CMK (cell line): ENCODE measurements around the gene SAV1.
"Not testable (repeated sequence)": the region's sequence is repeated elsewhere in the genome, so short reads cannot be mapped to it uniquely, and the experiment has no call there.

Experiments
- DNase-seq: peaks from one replicate; pipeline ENCODE4 v3.0.0-alpha.2; 2010; ENCODE audit warnings: low read depth

Gene SAV1

DNA sequence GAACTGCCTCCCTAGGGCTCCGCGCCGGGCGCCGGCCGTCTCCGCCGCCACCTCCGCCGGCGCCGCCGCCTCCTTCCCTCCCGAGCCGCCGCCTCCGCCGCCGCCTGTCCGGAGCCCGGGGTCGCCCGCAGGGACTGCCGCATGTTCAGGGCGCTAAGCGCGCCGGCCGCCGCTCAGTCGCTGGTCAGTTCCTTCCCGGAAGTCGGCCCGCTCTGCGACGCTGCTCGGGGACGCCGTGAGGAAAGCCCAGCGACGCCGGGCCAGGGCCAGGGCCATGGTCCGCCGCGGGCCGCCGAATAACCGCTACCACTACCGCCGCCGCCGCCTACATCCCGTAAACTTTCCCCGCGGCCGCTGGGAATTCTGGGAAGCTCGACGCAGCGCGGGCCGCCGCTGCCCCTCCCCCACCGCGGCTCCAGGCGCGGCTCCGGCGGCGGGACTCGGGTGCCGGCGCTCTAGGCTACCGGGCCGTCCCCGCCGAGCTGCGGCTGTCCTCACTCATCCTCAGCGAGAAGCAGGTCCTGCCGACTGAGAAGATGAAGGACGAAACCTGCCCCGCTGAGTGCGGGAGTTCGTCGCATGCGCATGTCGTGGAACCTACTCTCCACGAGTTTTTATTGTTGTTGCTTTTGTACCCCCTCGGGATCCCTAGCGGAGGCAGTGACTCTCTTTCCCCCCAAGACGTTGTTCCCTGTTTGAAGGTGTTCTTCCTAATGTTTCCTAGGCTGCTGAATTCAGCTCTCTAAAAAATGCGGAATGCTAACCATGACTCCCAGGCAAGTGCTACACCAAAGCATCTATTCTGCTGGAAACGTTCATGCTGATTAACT lies at the start of gene SAV1:
TSS of gene SAV1 (minus strand) at position 311 of the 830 bp plus-strand sequence. CDS start 339 bp downstream, outside the sequence.
- DNase-seq, result peak; percentile 33

- DNase-seq, result no peak
Measured at GRCh38 chr14:50717811-50718210, 49.7 kb upstream of the SAV1 start.

DNA sequence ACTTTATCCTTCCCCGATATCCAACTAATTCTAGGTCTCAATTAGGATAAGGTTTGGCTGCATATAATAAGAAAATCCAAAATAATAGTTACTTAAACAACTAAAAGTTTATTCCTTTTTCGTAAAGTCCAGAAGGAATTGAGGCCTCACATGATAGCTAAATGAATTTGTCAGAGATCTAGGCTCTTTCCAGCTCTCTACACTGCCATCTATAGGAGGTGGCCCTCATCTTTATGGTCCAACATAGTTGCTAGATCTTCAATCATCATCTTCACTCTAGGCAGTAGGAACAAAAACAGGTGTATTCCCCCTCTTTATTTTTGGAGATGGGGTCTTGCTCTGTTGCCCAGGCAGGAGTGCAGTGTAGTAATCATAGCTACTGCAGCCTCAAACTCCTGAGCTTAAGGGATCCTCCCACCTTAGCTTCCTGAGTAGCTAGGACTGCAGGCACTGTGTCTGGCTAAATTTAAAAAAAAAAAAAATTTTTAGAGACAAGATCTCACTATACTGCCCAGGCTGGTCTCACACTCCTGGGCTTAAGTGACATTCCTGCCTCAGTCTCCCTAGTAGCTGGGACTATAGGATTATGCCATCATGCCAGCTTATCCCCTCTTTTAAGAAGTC lies 46.5 kb upstream of the SAV1 start:
- no peak for DNase-seq

GRCh38 chr14:50711043-50711442 lies 42.9 kb upstream of the SAV1 start:
- no peak for DNase-seq

DNA sequence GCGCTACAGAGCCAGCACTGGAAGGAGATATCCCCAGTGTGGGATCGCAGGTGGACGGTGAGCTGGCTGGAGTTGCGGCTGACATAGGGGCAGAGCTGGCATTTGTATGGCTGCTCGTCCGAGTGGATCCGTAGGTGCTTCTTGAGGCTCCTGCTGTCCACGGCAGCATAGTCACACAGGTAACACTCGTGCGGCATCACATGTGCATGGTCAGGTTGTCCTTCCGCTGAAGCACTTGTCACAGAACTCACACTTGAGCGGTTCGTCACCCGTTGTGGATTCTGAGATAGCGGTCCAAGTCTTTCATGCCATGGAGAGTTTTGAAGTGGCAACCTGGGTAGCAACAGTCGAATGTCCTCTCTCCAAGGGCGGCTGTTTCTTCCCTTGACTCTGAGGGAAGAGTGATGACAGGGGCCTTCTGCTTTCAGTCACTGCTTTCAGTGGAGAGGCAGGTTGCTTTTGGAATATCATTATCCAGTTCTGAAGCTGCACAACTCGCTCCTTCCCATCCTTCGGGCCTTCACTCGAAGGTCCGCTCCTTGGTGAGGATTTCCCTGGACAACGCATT lies 37.0 kb upstream of the SAV1 start:
- no peak for DNase-seq

DNA sequence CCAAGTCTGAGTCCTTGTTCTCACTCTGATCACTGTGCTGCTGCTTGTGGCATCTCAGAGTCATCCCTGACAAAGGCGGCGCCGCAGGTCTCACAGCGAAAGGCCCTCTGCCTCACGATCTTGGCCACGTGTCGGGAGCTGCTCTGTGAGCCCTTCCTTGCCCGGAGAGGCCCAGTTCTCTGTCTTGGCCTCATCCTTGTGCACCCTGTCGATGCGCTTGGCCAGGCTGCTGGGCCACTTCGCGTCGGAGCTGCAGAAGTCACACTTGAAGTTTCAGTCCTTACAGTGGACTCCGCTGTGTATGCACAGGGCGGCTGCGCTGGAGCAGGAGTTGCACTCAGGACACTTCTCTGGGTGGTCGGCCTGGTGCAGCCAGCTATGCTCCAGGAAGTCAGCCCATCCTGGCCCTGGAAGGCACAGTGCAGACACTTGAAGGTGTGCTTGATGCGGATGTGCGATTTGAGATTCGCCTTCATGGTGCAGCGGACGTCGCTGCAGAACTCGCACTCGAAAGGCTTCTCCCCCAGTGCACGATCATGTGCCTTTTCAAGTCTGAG lies 36.4 kb upstream of the SAV1 start:
- DNase-seq, result no peak

GRCh38 chr14:50697659-50698290 lies 29.7 kb upstream of the SAV1 start:
- DNase-seq, result no peak

DNA sequence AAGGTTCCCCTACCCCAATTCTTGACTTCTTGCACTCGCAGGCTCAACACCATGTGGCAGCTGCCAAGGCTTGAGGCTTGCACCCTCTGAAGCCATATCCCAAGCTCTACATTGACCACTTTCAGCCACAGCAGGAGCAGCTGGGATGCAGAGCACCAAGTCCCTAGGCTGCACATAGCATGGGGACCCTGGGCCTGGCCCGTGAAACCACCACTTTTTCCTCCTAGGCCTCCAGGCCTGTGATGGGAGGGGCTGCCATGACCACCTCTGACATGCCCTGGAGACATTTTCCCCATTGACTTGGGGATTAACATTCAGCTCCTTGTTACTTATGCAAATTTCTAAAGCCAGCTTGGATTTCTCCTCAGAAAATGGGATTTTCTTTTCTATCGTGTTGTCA lies 26.2 kb upstream of the SAV1 start:
- not testable (repeated sequence) for DNase-seq

- DNase-seq, result no peak
Measured at GRCh38 chr14:50688875-50689274, 20.8 kb upstream of the SAV1 start.

DNA sequence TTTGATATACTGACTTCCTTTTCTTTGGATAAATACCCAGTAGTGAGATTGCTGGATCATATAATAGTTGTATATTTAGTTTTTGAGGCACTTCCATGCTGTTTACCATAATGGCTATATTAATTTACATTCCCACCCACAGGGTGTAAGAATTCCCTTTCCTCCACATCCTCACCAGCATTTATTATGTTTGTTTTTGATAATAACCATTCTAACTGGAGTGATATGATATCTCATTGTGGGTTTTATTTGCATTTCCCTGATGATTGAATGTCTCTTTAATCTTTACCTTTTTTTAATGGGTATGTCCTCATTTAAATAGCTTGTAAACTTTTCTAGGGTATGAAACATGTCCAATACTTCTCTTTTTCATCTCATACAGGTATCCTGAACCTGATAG lies 11.6 kb upstream of the SAV1 start:
- no peak for DNase-seq

GRCh38 chr14:50678163-50678562 lies 10.1 kb upstream of the SAV1 start:
- no peak for DNase-seq

GRCh38 chr14:50677527-50678063 lies 9.5 kb upstream of the SAV1 start:
- DNase-seq, result no peak

DNA sequence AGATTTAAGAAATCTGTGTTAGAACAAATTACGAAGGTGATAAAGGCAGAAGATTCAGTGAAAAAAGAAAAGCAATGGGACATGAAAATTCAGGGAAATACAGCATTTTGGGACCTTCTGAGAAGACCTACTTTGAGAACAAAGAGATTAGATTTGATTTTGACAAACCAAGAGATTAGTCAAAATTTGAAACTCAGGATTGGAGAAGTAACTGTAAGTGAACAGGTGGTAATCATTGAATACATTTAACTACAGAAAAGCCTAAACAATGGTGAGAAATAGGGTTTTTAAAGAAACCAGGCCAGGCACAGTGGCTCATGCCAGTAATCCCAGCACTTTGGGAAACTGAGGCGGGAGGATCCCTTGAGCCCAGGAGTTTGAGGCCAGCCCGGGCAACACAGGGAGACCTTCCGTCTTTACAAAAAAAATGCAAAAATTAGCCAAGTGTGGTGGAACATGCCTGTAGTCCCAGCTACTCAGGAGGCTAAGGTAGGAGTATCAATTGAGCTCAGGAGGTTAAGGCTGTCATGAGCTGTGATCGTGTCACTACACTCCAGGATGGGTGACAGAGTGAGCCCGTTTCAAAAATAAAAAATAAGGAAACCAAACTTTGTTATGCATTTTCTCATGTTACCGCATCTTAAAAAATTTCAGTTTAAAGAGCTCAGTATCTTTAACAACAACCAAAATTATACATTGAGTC lies 8.9 kb upstream of the SAV1 start:
- DNase-seq, result no peak

GRCh38 chr14:50675597-50675996 lies 7.5 kb upstream of the SAV1 start:
- DNase-seq, result no peak

DNA sequence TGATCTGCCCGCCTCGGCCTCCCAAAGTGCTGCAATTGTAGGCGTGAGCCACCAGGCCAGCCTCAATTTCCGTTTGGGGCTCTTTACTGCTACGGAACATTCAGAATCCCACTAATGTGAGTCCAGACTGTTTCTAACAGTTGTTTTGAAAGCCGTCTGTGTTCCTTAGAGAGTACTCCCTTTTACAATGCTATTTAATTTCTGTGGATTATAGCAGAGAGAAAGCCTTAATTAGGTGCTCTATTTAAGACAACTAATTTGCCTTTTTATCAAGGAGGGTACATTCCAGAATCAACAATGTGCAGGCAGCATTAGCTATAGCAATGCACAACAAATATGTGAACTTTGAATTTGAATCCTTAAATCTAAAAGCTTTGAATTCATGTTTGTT lies 2.8 kb upstream of the SAV1 start:
- DNase-seq, result no peak

DNA sequence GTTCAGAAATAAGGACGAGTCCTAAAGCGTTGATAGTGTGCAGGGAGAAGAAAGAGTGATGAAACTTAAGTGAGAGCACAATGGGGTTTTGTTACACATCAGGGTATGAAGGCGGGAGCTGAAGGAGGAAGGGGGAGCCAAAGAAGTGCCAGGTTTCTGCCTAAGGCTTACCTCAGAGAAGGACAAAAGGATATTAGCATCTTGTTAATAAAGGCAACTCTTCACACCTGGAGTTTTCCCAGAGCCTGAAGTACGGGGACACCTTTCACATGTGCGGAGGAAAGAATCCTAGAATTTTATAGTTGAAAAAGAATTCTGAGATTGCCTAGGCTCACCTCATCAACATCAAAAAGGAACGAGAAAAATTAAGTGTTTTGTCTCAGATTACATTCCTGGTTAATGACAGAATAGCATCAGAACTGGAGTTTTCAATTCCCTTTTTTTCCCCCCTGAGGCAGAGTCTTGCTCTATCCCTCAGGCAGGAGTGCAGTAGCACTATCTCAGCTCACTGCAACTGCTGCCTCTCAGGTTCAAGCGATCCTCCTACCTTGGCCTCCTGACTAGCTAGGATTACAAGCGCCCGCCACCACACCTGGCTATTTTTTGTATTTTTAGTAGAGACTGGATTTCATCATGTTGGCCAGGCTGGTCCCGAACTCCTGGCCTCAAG lies 2.2 kb upstream of the SAV1 start:
- no peak for DNase-seq

DNA sequence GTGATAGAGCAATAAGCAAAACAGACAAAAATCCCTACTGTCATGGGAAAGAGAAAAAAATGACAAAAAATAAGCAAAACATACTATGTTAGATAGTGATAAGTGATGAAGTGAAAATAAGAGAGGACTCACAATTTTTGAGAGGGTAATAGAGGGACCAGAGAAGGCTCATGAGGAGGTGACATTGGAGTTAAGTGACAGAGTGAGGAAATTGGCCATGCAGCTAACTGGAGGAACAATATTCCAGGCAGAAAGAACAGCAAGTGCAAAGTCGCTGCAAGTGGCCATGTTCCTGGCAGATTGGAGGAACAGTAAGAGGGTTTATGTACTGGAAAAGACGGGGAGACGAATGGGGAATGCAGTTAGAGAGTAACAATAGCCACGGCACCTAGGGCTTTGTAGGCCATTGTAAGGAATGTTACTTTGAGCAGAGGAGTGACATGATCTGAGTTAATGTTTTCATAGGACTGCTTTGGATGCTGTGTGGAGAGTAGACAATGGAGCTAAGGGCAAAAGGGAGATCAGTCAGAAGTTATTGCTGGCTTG lies 1.4 kb upstream of the SAV1 start:
- DNase-seq, result no peak

- DNase-seq, result no peak
Measured at GRCh38 chr14:50668826-50669143, 679 bp upstream of the SAV1 start.

GRCh38 chr14:50667684-50667995 lies 466 bp downstream of the SAV1 start:
- no peak for DNase-seq

- DNase-seq, result no peak
Measured at GRCh38 chr14:50666772-50667683, 1.1 kb downstream of the SAV1 start.
